VCaP (cell line): ENCODE measurements around the gene CNDP1.
A peak's percentile ranks its signal among the peaks of the same experiment; 100 is the strongest.
"Not testable (repeated sequence)": the region's sequence is repeated elsewhere in the genome, so short reads cannot be mapped to it uniquely, and the experiment has no call there.

Experiments used
- H3K27ac ChIP-seq: fragments of 450-650 bp; 2 replicates; pipeline ENCODE4 v1.5.1; 2017
- CTCF ChIP-seq: fragments of 450-650 bp; conservative IDR thresholded peaks from 2 replicates; pipeline ENCODE4 v1.5.1; 2017; ENCODE audit warnings: mild to moderate bottlenecking, moderate library complexity

CNDP1 gene

GRCh38 chr18:74551452-74551851 is 17.2 kb downstream of the CNDP1 start:
- no peak overlapping the region for H3K27ac ChIP-seq
- no peak for TF ChIP-seq CTCF

GRCh38 chr18:74551936-74552555 is 17.7 kb downstream of the CNDP1 start:
- TF ChIP-seq CTCF: peak; percentile 89
- no peak overlapping the region for H3K27ac ChIP-seq

- TF ChIP-seq CTCF: no peak
- H3K27ac ChIP-seq: no peak overlapping the region
Observed at GRCh38 chr18:74556126-74556525, 21.8 kb downstream of the CNDP1 start.

GRCh38 chr18:74558096-74558495 is 23.8 kb downstream of the CNDP1 start:
- no peak overlapping the region for H3K27ac ChIP-seq
- TF ChIP-seq CTCF: no peak

- no peak for TF ChIP-seq CTCF
- H3K27ac ChIP-seq: peak overlapping the region; percentile 35
Observed at GRCh38 chr18:74562131-74562730, 27.9 kb downstream of the CNDP1 start.

- no peak for TF ChIP-seq CTCF
- H3K27ac ChIP-seq: no peak overlapping the region
Observed at GRCh38 chr18:74562775-74563174, 28.5 kb downstream of the CNDP1 start.

- H3K27ac ChIP-seq: no peak overlapping the region
- no peak for TF ChIP-seq CTCF
Observed at GRCh38 chr18:74563999-74564398, 29.7 kb downstream of the CNDP1 start.

- H3K27ac ChIP-seq: not testable (repeated sequence)
Observed at GRCh38 chr18:74565164-74565563, 30.9 kb downstream of the CNDP1 start.

GRCh38 chr18:74565993-74566392 is 31.7 kb downstream of the CNDP1 start:
- H3K27ac ChIP-seq: not testable (repeated sequence)
